Neural progenitor cell (in vitro differentiated cells): ENCODE data around the gene CDH12. TPM values are rescaled to one million over a fixed set of nuclear protein-coding genes. Genes with fewer than 3 reads are reported as not detected.

ENCODE experiments used
- DNase-seq: peaks from one replicate; pipeline ENCODE4 v3.0.0-alpha.2; 2016; ENCODE audit warnings: low spot score
- H2AFZ ChIP-seq: fragments of 200-600 bp; sonication (generic); replicated peaks from 2 replicates; pipeline ENCODE4 v1.6.1; 2016; ENCODE audit warnings: antibody characterized with exemption
- H3F3A ChIP-seq: fragments of 200-600 bp; sonication (generic); 2 replicates; pipeline ENCODE4 v1.6.1; 2016; ENCODE audit warnings: antibody characterized with exemption, low read depth
- H3K27ac ChIP-seq: fragments of 200-600 bp; sonication (generic); 2 replicates; pipeline ENCODE4 v1.5.1; 2016; ENCODE audit warnings: mild to moderate bottlenecking
- H3K27me3 ChIP-seq: fragments of 200-600 bp; sonication (generic); 2 replicates; pipeline ENCODE4 v1.6.1; 2016; ENCODE audit warnings: mild to moderate bottlenecking, moderate library complexity
- H3K36me3 ChIP-seq: fragments of 200-600 bp; sonication (generic); 2 replicates; pipeline ENCODE4 v1.5.1; 2016
- H3K4me1 ChIP-seq: fragments of 200-600 bp; sonication (generic); 2 replicates; pipeline ENCODE4 v1.6.1; 2016; ENCODE audit warnings: mixed run types
- H3K4me2 ChIP-seq: fragments of 200-600 bp; sonication (generic); 2 replicates; pipeline ENCODE4 v1.6.1; 2016
- H3K4me3 ChIP-seq: fragments of 200-600 bp; sonication (generic); 2 replicates; pipeline ENCODE4 v1.5.1; 2016
- H3K79me2 ChIP-seq: fragments of 200-600 bp; sonication (generic); 2 replicates; pipeline ENCODE4 v1.6.1; 2016; ENCODE audit warnings: low read depth
- H3K9ac ChIP-seq: fragments of 200-600 bp; sonication (generic); 2 replicates; pipeline ENCODE4 v1.6.1; 2016
- H3K9me3 ChIP-seq: fragments of 200-600 bp; sonication (generic); 2 replicates; pipeline ENCODE4 v1.5.1; 2016; ENCODE audit warnings: low read depth
- H4K20me1 ChIP-seq: fragments of 200-600 bp; sonication (generic); 2 replicates; pipeline ENCODE4 v1.6.1; 2016; ENCODE audit warnings: low read depth
- H3K27ac Mint-ChIP-seq: 3 replicates; pipeline ENCODE4 v1.8.0; 2021; ENCODE audit warnings: mixed read lengths
- H3K27me3 Mint-ChIP-seq: 2 replicates; pipeline ENCODE4 v1.8.0; 2022; ENCODE audit warnings: low read depth, mild to moderate bottlenecking, inconsistent platforms, moderate library complexity, mixed read lengths; ENCODE audit not compliant: insufficient read depth
- H3K36me3 Mint-ChIP-seq: 3 replicates; pipeline ENCODE4 v1.8.0; 2021; ENCODE audit warnings: mixed read lengths
- H3K4me1 Mint-ChIP-seq: 3 replicates; pipeline ENCODE4 v1.8.0; 2021; ENCODE audit warnings: mixed read lengths
- H3K4me3 Mint-ChIP-seq: 3 replicates; pipeline ENCODE4 v1.8.0; 2021; ENCODE audit warnings: mild to moderate bottlenecking, moderate library complexity, mixed read lengths
- H3K9me3 Mint-ChIP-seq: 3 replicates; pipeline ENCODE4 v1.8.0; 2020; ENCODE audit warnings: mixed read lengths
- CTCF ChIP-seq: fragments of 200-600 bp; sonication (generic); IDR thresholded peaks from 2 replicates; pipeline ENCODE4 v1.5.1; 2017; ENCODE audit warnings: antibody characterized with exemption, mild to moderate bottlenecking
- EZH2 ChIP-seq: fragments of 200-600 bp; sonication (generic); IDR thresholded peaks from 2 replicates; pipeline ENCODE4 v1.6.1; 2017; ENCODE audit warnings: antibody characterized with exemption, mild to moderate bottlenecking, moderate library complexity
- EZH2phosphoT487 ChIP-seq: fragments of 200-600 bp; sonication (generic); IDR thresholded peaks from 2 replicates; pipeline ENCODE4 v1.6.1; 2017; ENCODE audit warnings: antibody characterized with exemption
- total RNA-seq: library from RNA; depleted of rRNA; stranded (reverse); fragments of >200 nt; gene quantifications from 2 replicates; pipeline ENCODE4 v1.2.3, GENCODE V29; 2015; ENCODE audit warnings: low replicate concordance

Gene CDH12
- total RNA-seq, 1 donor from 2014 or later = not detected

- no peaks in the 10 kb centered on the region for H3F3A ChIP-seq
- H4K20me1 ChIP-seq = no peaks in the 10 kb centered on the region
- no peaks in the 10 kb centered on the region for H3K27me3 Mint-ChIP-seq
- no peak overlapping the region for H2AFZ ChIP-seq
- no peak for DNase-seq
- no peaks in the 10 kb centered on the region for H3K9me3 Mint-ChIP-seq
- no peaks in the 10 kb centered on the region for H3K4me1 ChIP-seq
- TF ChIP-seq EZH2 = no peak
- TF ChIP-seq CTCF = no peak
- no peak for TF ChIP-seq EZH2phosphoT487
- no peak overlapping the region for H3K4me3 Mint-ChIP-seq
- H3K4me3 ChIP-seq = no peak overlapping the region
- no peaks in the 10 kb centered on the region for H3K9me3 ChIP-seq
- H3K36me3 Mint-ChIP-seq = no peaks in the 10 kb centered on the region
- peaks cover 17% of the 10 kb centered on the region for H3K4me1 Mint-ChIP-seq
- H3K27ac Mint-ChIP-seq = no peak overlapping the region
- no peak overlapping the region for H3K27ac ChIP-seq
- H3K79me2 ChIP-seq = no peaks in the 10 kb centered on the region
- no peaks in the 10 kb centered on the region for H3K36me3 ChIP-seq
- H3K9ac ChIP-seq = no peak overlapping the region
- H3K4me2 ChIP-seq = no peak overlapping the region
- no peaks in the 10 kb centered on the region for H3K27me3 ChIP-seq
Measured at GRCh38 chr5:21807953-21808352, 1045.2 kb downstream of the CDH12 start.

GRCh38 chr5:21806943-21807342 is 1046.2 kb downstream of the CDH12 start:
- H3K9me3 Mint-ChIP-seq = no peaks in the 10 kb centered on the region
- H3K27me3 Mint-ChIP-seq = no peaks in the 10 kb centered on the region
- Histone ChIP-seq H2AFZ (no peak overlapping the region), H3K27ac (no peak overlapping the region), H3K36me3 (no peaks in the 10 kb centered on the region), H3K9ac (no peak overlapping the region), H3K4me1 (no peaks in the 10 kb centered on the region), H3K9me3 (no peaks in the 10 kb centered on the region), H3K27me3 (no peaks in the 10 kb centered on the region), H3K79me2 (no peaks in the 10 kb centered on the region), H3K4me2 (no peak overlapping the region), H3K4me3 (no peak overlapping the region), H3F3A (no peaks in the 10 kb centered on the region), H4K20me1 (no peaks in the 10 kb centered on the region)
- TF ChIP-seq CTCF (no peak), EZH2 (no peak), EZH2phosphoT487 (no peak)
- no peak for DNase-seq
- H3K4me3 Mint-ChIP-seq = no peak overlapping the region
- H3K4me1 Mint-ChIP-seq = peaks cover 20% of the 10 kb centered on the region
- H3K27ac Mint-ChIP-seq = no peak overlapping the region
- no peaks in the 10 kb centered on the region for H3K36me3 Mint-ChIP-seq

GRCh38 chr5:21806271-21806670 is 1046.9 kb downstream of the CDH12 start:
- no peak for DNase-seq
- H3K27ac Mint-ChIP-seq = no peak overlapping the region
- Histone ChIP-seq H3K79me2 (no peaks in the 10 kb centered on the region), H3F3A (no peaks in the 10 kb centered on the region), H3K9me3 (no peaks in the 10 kb centered on the region), H3K27me3 (no peaks in the 10 kb centered on the region), H3K36me3 (no peaks in the 10 kb centered on the region), H3K27ac (no peak overlapping the region), H4K20me1 (no peaks in the 10 kb centered on the region), H3K9ac (no peak overlapping the region), H2AFZ (no peak overlapping the region), H3K4me1 (no peaks in the 10 kb centered on the region), H3K4me3 (no peak overlapping the region), H3K4me2 (no peak overlapping the region)
- no peak for TF ChIP-seq EZH2phosphoT487
- TF ChIP-seq CTCF = no peak
- H3K27me3 Mint-ChIP-seq = no peaks in the 10 kb centered on the region
- H3K4me3 Mint-ChIP-seq = no peak overlapping the region
- no peaks in the 10 kb centered on the region for H3K36me3 Mint-ChIP-seq
- no peaks in the 10 kb centered on the region for H3K9me3 Mint-ChIP-seq
- H3K4me1 Mint-ChIP-seq = peaks cover 20% of the 10 kb centered on the region
